Retina (tissue), 1 donor: ENCODE measurements around the gene DIDO1.
"Not testable (repeated sequence)": the region's sequence is repeated elsewhere in the genome, so short reads cannot be mapped to it uniquely, and the experiment has no call there.

Experiments
- DNase-seq: peaks from one replicate; pipeline ENCODE4 v3.0.0-alpha.2; 2016

DIDO1 gene

DNA sequence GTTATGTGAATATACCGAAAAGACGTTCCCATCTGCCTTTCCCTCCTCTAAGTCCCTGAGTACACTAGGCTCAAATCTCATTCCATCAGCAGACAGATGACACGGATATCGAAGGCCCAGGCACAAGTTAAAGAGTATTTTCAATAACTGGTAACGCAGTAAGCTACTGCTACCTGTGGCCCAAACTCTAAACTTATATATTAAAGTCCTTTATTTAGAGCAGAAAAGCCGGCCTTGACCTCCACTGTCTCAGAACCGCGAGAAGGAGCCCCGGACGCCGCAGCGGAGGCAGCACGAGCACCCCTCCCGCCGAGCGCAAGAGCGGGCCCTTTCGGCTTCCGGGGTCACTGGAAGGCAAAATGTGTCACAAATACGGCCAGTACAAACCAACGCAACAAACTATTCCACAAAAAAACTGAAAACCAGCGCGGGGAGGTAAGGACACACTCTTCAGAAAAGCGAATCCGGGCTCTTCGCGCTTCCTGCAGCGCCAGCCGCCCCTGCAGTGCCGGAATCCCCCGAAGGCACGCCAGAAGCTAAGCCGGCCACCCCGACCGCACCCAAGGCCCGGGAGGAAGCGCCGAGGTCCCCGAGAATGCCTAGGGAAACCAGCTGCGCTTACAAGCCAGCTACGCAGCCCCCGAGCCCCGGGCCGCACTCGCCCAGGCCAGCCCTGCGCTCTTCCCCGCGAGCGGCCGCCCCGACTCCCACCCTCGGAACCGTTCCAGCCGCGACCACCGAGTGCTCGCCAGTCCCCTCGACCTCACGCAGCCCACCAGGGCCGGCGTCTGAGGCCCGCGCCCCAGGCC, 681 bp downstream of the DIDO1 start:
- DNase-seq = peak; percentile 69

DNA sequence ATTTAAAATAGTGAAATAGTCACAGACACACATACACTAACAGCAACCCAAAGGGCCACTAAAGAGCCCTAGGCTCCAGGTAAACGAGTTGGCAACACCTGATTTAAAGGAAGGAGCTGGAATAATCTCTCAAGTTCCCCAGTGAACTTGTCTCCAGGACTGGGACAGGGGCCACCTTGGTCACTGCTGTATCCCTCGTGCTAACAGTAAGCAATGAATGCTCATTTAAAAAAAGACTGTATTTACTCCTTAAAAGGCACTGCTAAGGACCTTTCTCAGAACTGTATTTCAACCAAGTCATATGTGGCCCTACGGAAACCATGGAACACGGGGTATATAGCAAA, 1.3 kb downstream of the DIDO1 start:
- DNase-seq = peak; percentile 30

DNA sequence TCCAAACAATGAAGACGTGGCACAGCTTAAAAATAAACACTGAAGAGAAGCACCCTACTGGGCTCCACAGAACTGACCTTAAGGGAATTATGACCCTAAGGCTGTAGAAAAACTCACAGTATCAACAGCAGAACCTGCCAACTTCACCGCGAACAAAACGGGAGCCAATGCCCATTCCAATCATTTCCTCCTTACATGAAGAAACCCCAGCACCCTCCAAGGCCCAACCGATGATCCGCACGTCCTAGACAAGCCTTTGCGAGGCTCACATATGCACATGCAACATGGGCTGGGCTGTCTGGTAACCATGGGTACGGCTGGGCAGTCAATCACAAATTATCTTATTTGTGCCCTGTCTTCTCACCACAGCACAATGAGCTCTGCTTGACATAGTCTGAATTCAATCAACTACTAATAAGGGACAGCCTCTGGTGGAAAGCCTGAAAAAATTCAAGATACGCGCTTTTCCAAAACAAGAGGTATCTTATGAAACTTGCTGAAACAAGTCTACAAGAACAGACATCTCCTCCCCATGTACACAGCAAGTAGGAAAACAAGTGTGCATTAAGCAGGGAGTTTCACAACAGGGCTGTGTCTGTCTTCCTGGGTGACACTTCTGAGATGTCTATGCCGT, 1.7 kb downstream of the DIDO1 start:
- peak; percentile 27 for DNase-seq

DNA sequence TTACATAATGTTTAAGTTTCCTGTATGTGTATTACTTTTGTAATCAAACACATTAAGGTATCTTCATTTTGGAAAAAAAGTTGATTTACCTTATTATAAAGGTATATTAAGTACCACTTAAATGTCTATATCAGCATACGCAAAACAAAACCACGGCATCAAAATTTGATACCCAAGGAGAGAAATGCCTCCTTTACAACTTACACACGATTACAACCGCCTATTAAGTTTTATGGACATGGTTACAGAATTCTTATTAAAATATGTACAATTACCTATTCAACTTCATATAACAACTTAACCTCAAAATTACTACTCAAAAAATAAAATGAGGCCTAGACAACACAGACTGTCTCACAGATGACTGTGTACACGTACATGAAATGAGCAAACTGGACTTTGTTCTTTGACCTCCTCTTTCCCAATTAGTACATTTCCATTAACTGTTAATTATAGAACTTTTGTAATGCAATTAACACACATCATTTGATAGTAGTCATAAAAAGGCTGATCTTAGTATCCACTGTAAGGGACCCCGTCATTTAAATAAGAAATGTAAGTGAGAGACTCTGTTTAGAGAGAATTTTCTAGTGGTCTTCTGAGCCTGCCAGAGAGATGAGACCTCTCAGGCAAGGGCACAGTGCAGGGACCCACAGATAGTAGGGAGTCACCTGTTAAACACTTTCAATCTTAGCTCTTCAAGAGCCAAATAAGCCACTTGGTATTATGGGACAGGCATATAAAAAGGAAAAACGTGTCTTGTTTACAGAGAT, 2.5 kb downstream of the DIDO1 start:
- DNase-seq = no peak

DNA sequence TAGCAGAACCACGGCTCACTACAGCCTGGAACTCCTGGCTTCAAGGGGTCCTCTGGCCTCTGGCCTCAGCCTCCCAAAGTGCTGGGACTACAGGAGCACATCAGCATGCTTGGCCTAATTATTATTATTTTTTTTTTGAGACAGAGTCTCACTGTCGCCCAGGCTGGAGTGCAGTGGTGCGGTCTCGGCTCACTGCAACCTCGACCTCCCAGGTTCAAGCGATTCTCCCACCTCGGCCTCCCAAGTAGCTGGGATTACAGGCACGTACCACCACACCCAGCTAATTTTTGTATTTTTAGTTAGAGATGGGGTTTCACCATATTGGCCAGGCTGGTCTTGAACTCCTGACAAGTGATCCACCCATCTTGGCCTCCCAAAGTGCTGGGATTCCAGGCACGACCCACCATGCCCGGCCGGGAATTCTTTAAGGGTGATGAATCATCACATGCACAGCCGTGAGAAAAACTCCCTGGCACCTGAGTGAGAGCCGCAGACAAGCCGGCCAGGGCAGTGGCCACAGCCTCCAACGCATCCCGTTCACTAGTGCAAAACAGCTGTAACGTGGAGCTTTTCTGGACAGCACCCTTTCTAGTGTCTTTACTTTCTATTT, 3.1 kb downstream of the DIDO1 start:
- not testable (repeated sequence) for DNase-seq

DNA sequence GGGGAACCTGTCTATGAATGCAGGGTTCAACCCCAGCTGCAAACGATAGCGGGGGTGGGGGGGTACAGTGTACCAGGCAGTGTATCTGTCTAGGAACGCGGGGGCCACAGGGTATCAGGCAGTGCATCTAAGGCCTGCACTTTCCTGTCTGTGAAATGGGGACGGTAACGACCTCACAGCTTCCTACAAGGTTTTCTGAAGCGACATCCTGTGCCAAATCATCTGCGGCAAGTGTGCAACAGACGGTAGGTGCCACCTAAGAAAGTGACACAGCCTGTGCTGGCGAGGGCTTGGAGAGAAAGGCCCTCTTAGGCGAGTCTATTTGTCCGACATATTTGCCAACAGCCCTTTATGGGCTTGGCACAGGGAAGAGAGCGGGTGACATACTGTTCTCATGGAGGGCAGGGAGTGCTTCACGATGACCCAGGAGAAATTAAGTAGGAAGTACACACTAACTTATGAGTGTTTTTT, 3.8 kb downstream of the DIDO1 start:
- no peak for DNase-seq

DNA sequence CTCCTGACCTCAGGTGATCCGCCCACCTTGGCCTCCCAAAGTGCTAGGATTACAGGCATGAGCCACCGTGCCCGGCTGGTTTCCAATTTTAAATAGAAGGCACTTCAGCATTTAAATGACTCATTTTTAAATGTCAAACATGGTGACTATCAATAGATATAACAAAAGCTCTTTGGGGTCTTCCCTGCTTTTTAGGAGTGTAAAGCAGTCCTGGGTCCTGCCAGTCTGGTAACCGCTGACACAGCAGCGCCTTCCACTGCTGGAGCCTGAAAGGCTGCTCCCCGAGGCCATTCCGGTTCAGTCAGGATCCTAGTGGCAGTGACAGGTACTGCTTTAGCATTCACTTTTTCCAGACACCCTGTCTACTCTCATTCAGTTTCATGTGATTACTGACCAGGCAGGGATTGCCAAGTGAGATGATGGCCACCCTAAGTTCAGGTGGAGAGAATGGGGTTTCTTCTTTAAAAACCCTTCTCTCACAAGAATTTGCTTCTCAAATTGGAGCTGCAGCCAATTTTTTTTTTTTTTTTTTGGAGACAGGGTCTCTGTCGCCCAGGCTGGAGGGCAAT, 5.1 kb downstream of the DIDO1 start:
- DNase-seq = peak; percentile 59

DNA sequence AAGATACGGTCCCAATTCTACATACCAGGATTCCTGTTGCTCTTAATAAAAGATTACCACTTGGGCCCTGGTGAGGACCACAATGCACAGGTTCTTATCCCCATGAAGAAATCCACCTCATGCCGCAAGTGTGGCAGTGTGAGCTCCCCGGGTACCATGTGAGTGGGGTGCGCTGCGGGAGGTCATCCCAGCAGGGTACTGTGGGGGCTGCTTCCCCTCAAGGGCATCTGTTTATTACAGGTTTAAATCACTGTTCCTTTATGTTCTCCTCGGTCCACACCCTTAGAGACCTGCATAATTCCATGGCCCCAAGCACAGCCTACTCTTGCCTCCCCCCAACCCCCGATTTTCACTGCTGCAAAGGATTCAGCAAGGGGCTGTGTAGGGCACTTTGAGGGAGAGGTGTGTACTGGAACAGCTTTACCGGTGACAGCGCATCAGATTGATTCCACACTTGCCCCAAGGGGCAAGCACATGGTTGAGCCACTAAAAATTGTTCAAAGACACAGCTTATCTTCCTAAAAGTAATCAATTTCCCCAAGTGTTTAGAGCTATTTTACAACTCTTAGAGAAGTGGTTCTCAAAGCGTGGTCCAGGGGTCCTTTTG, 6.2 kb downstream of the DIDO1 start:
- no peak for DNase-seq

DNA sequence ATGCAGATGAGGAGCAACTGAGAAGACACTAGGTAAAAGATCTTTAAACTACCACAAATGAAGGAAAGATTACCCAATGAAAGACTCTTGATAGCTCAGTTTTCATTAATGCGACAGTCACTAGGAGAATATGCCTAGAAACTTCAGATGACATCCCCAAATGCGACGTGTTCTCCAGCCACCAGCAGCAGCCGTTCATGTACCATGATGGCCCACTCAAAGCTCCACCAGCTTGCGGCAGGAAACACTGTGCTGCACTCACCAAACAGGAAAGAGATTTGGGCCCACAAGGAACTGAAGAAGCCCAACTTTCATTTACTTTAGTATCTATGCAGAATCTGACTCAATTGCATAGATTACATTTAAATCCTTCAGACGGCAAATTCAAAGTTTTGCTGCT, 7.5 kb downstream of the DIDO1 start:
- no peak for DNase-seq

DNA sequence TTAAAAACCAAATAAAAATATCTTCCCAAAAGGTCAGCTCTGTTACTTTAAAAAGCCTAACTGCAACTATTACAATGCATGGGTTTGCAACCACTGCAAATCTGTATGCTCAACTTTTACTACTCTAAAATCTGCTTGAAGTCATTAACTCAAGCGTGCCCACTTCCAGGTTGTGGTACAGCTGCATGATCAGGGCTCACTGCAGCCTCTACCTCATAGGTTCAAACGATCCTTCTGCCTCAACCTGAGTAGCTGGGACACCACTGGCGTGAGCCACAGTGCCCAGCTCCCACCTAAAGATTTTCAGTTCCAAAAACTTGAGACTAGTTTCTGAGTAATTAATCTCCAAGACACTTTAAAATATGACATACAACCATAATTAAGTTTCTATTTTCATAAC, 8.2 kb downstream of the DIDO1 start:
- no peak for DNase-seq

DNA sequence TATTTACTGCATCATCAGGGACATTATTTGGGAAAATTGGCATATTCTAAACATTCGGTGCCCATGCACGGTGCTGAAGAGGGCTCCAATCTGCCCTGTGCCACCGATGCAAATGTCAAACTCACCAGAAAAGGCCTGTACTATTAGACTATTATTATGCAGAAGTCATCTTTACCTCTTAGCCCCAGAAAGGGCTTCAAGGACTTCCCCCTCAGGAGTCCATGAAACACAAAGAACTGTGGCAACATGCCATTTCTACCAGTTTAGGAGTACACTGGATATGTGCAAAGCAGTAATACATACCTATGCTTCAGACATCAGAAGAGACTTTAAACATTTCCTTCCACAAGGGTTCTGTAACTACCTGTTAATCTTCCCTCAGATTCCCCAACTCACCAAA, 8.6 kb downstream of the DIDO1 start:
- DNase-seq = no peak

DNA sequence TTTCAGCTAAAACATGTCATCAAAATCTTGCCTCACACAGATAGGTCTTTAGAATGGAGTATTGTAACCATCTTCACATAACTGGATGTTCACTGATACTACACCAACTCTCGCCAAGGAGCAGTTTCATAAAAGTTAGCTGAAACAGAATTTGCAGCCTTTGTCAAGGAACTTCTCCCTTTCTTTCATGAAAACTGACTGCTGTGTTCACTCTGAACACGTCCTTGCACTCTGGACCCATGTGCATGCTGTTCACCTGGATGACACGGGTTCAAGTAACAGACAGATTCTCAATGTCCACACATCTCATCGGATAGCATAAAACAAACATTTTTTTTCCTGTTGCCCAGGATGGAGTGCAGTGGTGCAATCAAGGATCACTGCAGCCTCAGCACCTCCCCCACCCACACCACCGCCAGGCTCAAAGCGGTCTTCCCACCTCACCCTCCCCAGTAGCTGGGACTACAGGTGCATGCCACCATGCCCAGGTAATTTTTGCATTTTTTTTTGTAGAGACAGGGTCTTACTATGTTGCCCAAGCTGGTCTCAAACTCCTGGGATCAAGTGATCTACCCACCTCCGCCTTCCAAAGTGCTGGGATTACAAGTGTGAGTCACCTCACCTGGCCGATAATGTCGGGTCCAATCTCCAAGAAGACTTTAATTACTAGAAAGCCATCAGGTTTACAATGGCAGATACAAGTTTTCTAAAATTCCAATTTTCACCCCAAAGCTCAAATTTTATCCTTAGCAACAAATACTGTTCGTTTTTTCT, 9.4 kb downstream of the DIDO1 start:
- no peak for DNase-seq

DNA sequence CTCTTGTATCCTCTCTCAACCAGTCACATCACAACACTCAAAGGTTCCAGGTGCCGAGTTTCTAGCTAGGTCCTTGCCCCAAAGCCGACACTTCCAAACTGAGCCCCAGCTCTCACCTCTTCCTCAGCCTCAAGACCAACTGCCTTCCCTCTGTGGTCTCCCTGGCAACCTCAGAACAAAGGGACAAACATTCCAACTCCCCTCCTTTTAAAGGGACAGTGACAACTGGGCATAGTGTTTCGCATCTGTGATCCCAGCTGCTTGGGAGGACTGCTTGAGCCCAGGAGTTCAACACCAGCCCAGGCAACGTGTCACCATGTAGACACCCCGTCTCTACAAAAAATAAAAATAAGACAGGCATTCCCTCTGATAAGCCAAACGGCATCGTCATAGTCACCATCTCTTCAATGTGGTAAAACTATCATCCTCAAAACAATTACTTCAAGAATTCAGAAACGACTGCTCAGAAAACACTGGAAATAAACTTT, 11.3 kb downstream of the DIDO1 start:
- DNase-seq = peak; percentile 84

DNA sequence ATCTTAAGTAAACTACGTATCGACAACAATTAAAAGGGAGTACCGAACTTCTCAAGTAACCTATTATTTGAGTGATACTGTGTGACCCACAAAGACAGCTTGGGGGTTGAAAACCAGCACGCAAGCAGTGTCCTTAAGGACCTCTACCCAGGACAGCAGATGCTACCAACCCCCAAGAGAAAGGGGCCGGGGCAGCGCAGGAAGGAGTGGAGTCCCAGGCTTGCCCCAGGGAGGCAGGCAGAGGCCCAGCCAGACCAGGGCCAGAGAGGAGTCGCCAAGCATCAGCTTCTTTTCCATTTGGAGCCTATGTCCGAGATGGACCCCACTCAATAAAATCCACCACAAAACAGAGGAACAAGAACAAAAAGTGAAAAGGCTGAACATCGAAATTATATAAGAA, 11.9 kb downstream of the DIDO1 start:
- DNase-seq = no peak

DNA sequence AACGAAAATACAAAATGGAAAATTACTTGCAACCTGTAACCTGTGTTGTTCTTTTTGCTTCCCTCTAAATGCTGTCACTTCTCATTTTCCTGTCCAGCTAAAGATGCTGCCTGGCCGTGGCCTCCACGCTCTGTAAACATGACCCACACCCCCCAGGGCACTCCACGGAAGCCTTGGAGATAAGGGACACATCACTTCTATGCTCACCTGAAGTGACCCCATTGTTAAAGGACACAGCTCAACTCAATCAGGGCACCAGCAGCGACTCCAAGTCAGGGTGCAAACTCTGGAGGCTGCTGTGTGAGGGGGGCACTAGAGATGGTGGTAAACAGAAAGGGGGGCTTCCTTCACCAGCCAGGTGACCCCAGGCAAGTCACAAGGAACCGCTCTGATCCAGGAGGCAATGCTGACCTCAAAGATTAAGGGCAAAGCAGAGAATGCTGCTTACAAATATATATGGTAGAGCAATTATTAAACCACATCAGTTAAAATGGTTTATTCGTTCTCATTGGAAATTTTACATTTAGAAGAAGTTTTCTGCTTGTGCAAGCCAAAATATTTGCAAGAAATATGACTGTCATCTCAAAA, 13.2 kb downstream of the DIDO1 start:
- DNase-seq = no peak

DNA sequence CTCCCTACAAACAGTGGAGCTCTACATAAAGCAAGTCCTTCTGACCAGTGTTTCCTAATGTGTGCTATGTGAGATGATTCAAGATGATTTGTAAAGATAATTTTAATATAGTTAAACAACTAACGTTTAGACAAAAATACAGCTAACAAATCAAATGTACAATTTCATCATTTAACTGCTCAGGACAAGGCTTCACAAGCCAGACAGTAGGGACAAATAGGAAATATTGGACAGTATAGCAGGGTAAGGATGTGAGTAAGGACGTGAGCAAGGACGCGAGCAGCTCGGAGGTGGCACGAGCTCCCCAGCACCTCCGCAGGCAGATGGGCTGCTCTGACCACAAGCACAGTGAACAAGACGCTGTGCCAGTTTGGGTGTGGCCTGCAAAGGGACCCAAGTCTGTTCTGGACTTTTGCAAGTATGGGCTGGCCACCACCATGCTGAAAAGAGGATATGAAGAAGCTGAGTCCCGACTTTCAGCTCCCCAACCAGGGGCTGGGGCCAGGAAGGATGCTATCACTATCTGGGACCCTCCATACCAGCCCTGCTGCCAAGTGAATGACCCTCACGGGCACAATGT, 14.5 kb downstream of the DIDO1 start:
- DNase-seq = no peak

DNA sequence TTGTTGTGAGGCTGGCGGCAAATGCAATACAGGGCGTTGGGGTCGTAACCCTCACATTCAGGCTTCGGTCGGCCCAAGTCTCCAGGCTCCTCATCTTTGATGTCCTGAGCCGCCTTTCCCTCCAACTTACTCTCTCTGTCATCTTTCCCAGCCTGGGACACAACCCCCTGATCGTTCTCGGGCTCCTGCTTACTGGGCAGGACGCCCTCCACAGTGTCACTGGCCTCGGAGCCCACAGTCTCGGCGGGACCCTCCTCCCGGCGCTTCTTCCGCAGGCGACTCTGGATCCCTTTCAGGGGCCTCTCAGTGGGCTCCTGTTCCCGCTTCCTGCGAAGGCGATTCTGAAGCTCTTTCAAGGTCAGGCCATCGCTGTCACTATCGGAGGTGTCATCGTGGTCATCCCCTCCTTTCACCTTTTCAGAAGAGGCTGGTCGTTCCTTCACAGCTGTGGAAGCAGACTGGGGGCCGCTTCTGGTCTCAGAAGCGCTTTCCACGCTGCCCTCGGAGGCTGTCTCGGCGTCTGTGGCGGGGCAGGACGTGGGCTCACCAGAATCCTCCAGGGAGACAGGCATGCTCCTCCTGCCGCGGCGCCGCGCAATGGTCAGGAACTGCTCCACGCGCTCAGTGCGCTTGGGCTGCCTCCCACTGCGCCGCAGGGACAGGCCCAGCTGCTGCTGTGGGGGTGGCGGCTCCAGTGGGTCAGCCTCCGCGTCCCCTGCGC, 15.4 kb downstream of the DIDO1 start:
- DNase-seq = no peak

DNA sequence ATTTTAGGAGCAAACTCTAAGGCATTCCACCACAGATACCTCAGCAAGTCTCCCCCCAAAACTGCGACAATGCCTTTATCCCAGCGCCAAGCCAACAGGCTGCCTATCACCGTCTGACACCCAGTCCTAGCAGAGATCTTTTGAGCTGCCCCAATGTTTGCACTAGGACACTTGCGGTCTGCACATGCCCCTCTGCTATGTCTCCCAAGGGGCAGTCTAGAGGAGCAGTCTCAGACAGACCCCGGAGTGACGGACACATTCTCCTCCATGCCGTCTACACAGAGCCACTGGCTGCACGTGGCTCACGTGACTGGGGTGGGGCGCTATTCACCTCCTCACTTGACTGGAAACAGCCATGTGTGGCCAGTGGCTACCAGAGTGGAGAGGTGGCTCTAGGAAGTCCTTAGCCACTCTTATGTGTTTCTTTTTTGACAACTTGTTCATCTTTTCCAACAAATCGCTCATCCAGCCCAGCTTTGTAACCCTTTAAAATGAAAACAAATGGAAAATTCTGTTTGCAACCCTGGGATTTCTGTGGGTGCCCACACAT, 16.0 kb downstream of the DIDO1 start:
- no peak for DNase-seq

DNA sequence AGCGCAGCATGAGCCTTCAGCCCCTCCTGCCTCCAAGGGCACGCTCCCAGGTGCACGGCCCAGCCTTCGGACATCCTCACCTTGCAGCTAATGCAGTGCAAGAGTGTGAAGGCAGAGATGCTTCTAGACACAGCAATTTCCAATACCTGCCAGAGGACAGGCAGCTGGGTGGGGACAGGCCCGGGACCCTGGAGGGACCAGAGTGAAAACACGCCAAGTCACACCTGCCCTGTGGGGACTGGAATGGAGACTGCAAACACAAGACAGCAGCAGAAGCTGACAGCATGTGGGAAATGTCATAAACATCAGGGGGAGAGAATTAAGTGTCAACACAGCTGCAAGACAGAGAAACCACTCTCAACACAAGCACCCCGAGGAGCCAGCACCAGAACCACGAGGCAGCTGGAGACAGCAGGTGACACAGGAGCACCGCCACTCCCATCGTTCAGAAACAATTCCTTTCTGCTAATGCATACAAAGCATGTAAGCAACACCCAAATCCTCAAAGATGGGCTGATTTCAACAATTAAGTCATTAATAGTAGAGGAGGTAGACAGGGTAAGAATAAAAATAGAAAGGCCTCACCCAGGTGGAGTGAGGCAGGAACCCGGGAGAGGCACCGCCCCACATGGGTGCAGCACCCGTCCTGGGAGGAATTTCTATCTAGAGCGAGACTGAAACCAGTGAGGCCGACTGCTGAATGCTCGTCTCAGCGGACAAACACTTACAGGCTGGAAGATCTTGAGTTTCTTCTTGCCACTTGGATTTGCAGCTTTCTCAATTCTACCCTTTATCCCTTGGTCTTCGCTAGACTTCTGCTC, 17.1 kb downstream of the DIDO1 start:
- no peak for DNase-seq
